Loucy (cell line): ENCODE measurements around the gene LRRC55.

Experiments used
- H2AFZ ChIP-seq: fragments of 200-600 bp; sonication (generic); 2 replicates; pipeline ENCODE4 v1.6.0; 2016; ENCODE audit warnings: antibody characterized with exemption, mild to moderate bottlenecking, low read length, moderate library complexity
- H3F3A ChIP-seq: fragments of 200-600 bp; 2 replicates; pipeline ENCODE4 v1.6.0; 2016; ENCODE audit warnings: antibody characterized with exemption, low read depth, mild to moderate bottlenecking
- H3K27me3 ChIP-seq: fragments of 200-600 bp; sonication (generic); 2 replicates; pipeline ENCODE4 v1.6.1; 2014; ENCODE audit warnings: low read length, mild to moderate bottlenecking; ENCODE audit not compliant: insufficient read depth, poor library complexity, severe bottlenecking
- H3K36me3 ChIP-seq: fragments of 200-600 bp; sonication (generic); 2 replicates; pipeline ENCODE4 v1.6.1; 2016; ENCODE audit warnings: low read length; ENCODE audit not compliant: insufficient read depth
- H3K4me1 ChIP-seq: fragments of 200-600 bp; sonication (generic); 2 replicates; pipeline ENCODE4 v1.5.1; 2014; ENCODE audit warnings: low read length, mild to moderate bottlenecking; ENCODE audit not compliant: insufficient read depth, poor library complexity, severe bottlenecking
- H3K4me2 ChIP-seq: fragments of 200-600 bp; sonication (generic); 2 replicates; pipeline ENCODE4 v1.6.0; 2014; ENCODE audit warnings: antibody characterized with exemption, low read length, low read depth, mild to moderate bottlenecking; ENCODE audit not compliant: poor library complexity, severe bottlenecking
- H3K4me3 ChIP-seq: fragments of 200-600 bp; sonication (generic); 2 replicates; pipeline ENCODE4 v1.5.1; 2014; ENCODE audit warnings: low read length, mild to moderate bottlenecking, mixed read lengths; ENCODE audit not compliant: poor library complexity, severe bottlenecking
- H3K79me2 ChIP-seq: fragments of 200-600 bp; sonication (generic); 2 replicates; pipeline ENCODE4 v1.6.1; 2014; ENCODE audit warnings: low read length; ENCODE audit not compliant: insufficient read depth
- H3K9ac ChIP-seq: fragments of 200-600 bp; sonication (generic); 2 replicates; pipeline ENCODE4 v1.6.0; 2014; ENCODE audit warnings: mild to moderate bottlenecking, low read depth, low read length, moderate library complexity; ENCODE audit not compliant: poor library complexity, severe bottlenecking
- H3K9me2 ChIP-seq: fragments of 200-600 bp; sonication (generic); replicated peaks from 2 replicates; pipeline ENCODE4 v1.6.1; 2016; ENCODE audit warnings: low read depth, low read length, mixed read lengths
- H3K9me3 ChIP-seq: fragments of 200-600 bp; sonication (generic); 2 replicates; pipeline ENCODE4 v1.6.1; 2014; ENCODE audit warnings: mild to moderate bottlenecking, antibody characterized with exemption, low read length, low read depth; ENCODE audit not compliant: insufficient read depth
- H4K20me1 ChIP-seq: fragments of 200-600 bp; sonication (generic); 2 replicates; pipeline ENCODE4 v1.6.0; 2014; ENCODE audit warnings: antibody characterized with exemption, low read length, mild to moderate bottlenecking; ENCODE audit not compliant: insufficient read depth, poor library complexity, severe bottlenecking
- CTCF ChIP-seq: fragments of 200-600 bp; sonication (generic); conservative IDR thresholded peaks from 2 replicates; pipeline ENCODE4 v1.5.1; 2014; ENCODE audit warnings: mild to moderate bottlenecking, antibody characterized with exemption, low read length
- EZH2phosphoT487 ChIP-seq: fragments of 200-600 bp; IDR thresholded peaks from 2 replicates; pipeline ENCODE4 v1.6.1; 2018; ENCODE audit warnings: antibody characterized with exemption, mild to moderate bottlenecking, moderate library complexity, borderline replicate concordance

LRRC55 gene

GRCh38 chr11:57203882-57204480, 22.2 kb downstream of the LRRC55 start:
- Histone ChIP-seq H3K9me2 (no peaks in the 10 kb centered on the region), H4K20me1 (no peaks in the 10 kb centered on the region), H3K36me3 (no peaks in the 10 kb centered on the region), H3K4me2 (no peak overlapping the region), H3K9me3 (no peaks in the 10 kb centered on the region), H3K4me1 (no peaks in the 10 kb centered on the region), H3K79me2 (no peaks in the 10 kb centered on the region), H3F3A (no peaks in the 10 kb centered on the region), H3K9ac (no peak overlapping the region), H3K27me3 (no peaks in the 10 kb centered on the region), H2AFZ (no peak overlapping the region), H3K4me3 (no peak overlapping the region)
- TF ChIP-seq CTCF (no peak), EZH2phosphoT487 (no peak)

- H3F3A ChIP-seq = no peaks in the 10 kb centered on the region
- no peaks in the 10 kb centered on the region for H3K4me1 ChIP-seq
- no peaks in the 10 kb centered on the region for H3K36me3 ChIP-seq
- no peak overlapping the region for H2AFZ ChIP-seq
- no peak overlapping the region for H3K4me3 ChIP-seq
- H3K79me2 ChIP-seq = no peaks in the 10 kb centered on the region
- no peaks in the 10 kb centered on the region for H3K9me2 ChIP-seq
- no peak overlapping the region for H3K9ac ChIP-seq
- no peak for TF ChIP-seq CTCF
- no peak for TF ChIP-seq EZH2phosphoT487
- no peaks in the 10 kb centered on the region for H3K9me3 ChIP-seq
- H4K20me1 ChIP-seq = no peaks in the 10 kb centered on the region
- no peaks in the 10 kb centered on the region for H3K27me3 ChIP-seq
- H3K4me2 ChIP-seq = no peak overlapping the region
These were observed 23.4 kb downstream of the LRRC55 start for GRCh38 chr11:57205041-57205641.

GRCh38 chr11:57207168-57207567, 25.4 kb downstream of the LRRC55 start:
- H3K27me3 ChIP-seq = no peaks in the 10 kb centered on the region
- no peak overlapping the region for H3K4me3 ChIP-seq
- H3K9ac ChIP-seq = no peak overlapping the region
- H3K36me3 ChIP-seq = no peaks in the 10 kb centered on the region
- no peaks in the 10 kb centered on the region for H3K4me1 ChIP-seq
- H3K79me2 ChIP-seq = no peaks in the 10 kb centered on the region
- H2AFZ ChIP-seq = no peak overlapping the region
- H3K4me2 ChIP-seq = no peak overlapping the region
- no peaks in the 10 kb centered on the region for H4K20me1 ChIP-seq
- H3F3A ChIP-seq = no peaks in the 10 kb centered on the region
- H3K9me3 ChIP-seq = no peaks in the 10 kb centered on the region
- TF ChIP-seq CTCF (no peak), EZH2phosphoT487 (no peak)
- no peaks in the 10 kb centered on the region for H3K9me2 ChIP-seq
